ENCODE measurements around the gene ZNF496. TPM values are rescaled to one million over a fixed set of nuclear protein-coding genes. Genes with fewer than 3 reads are reported as not detected.
"Not testable (repeated sequence)": the region's sequence is repeated elsewhere in the genome, so short reads cannot be mapped to it uniquely, and the experiment has no call there.

Gene ZNF496
- total RNA-seq, 1 experiment from 2014 or later = 7.9 TPM

GRCh38 chr1:247360991-247361731 lies 29.5 kb upstream of the ZNF496 start:
- in situ Hi-C loops (cut with HindIII; ENCODE audit: low pct_unique_long_range_greater_than_20kb, low sequenced_read_pairs) = no loop called here
- no peak for DNase-seq (ENCODE audit: low read depth, low spot score)

GRCh38 chr1:247360116-247360898 lies 28.6 kb upstream of the ZNF496 start:
- in situ Hi-C loops (cut with HindIII; ENCODE audit: low pct_unique_long_range_greater_than_20kb, low sequenced_read_pairs) = no loop called here
- DNase-seq (ENCODE audit: low read depth, low spot score) = no peak

- in situ Hi-C loops (cut with HindIII; ENCODE audit: low pct_unique_long_range_greater_than_20kb, low sequenced_read_pairs) = no loop called here
- DNase-seq (ENCODE audit: low read depth, low spot score) = no peak
Measured at GRCh38 chr1:247359559-247359958, 27.9 kb upstream of the ZNF496 start.

GRCh38 chr1:247358920-247359319 lies 27.3 kb upstream of the ZNF496 start:
- in situ Hi-C loops (cut with HindIII; ENCODE audit: low pct_unique_long_range_greater_than_20kb, low sequenced_read_pairs) = no loop called here
- DNase-seq (ENCODE audit: low read depth, low spot score) = no peak

GRCh38 chr1:247357781-247358211 lies 26.1 kb upstream of the ZNF496 start:
- in situ Hi-C loops (cut with HindIII; ENCODE audit: low pct_unique_long_range_greater_than_20kb, low sequenced_read_pairs) = no loop called here

GRCh38 chr1:247357052-247357780 lies 25.5 kb upstream of the ZNF496 start:
- DNase-seq (ENCODE audit: low read depth, low spot score) = no peak
- in situ Hi-C loops (cut with HindIII; ENCODE audit: low pct_unique_long_range_greater_than_20kb, low sequenced_read_pairs) = no loop called here

More at GRCh38 chr1:247357781-247358211, 26.1 kb upstream of the ZNF496 start:
- no peak for DNase-seq (ENCODE audit: low read depth, low spot score)

GRCh38 chr1:247355160-247355559 lies 23.5 kb upstream of the ZNF496 start:
- in situ Hi-C loops (cut with HindIII; ENCODE audit: low pct_unique_long_range_greater_than_20kb, low sequenced_read_pairs) = not testable (repeated sequence)

GRCh38 chr1:247352175-247352574 lies 20.5 kb upstream of the ZNF496 start:
- DNase-seq (ENCODE audit: low read depth, low spot score) = no peak
- in situ Hi-C loops (cut with HindIII; ENCODE audit: low pct_unique_long_range_greater_than_20kb, low sequenced_read_pairs) = no loop called here

More at GRCh38 chr1:247355160-247355559, 23.5 kb upstream of the ZNF496 start:
- not testable (repeated sequence) for DNase-seq (ENCODE audit: low read depth, low spot score)

- DNase-seq (ENCODE audit: low read depth, low spot score) = no peak
- in situ Hi-C loops (cut with HindIII; ENCODE audit: low pct_unique_long_range_greater_than_20kb, low sequenced_read_pairs) = no loop called here
Measured at GRCh38 chr1:247350587-247350986, 18.9 kb upstream of the ZNF496 start.

GRCh38 chr1:247347477-247348222 lies 16.0 kb upstream of the ZNF496 start:
- in situ Hi-C loops (cut with HindIII; ENCODE audit: low pct_unique_long_range_greater_than_20kb, low sequenced_read_pairs) = no loop called here
- no peak for DNase-seq (ENCODE audit: low read depth, low spot score)

GRCh38 chr1:247345881-247346280 lies 14.2 kb upstream of the ZNF496 start:
- no peak for DNase-seq (ENCODE audit: low read depth, low spot score)
- in situ Hi-C loops (cut with HindIII; ENCODE audit: low pct_unique_long_range_greater_than_20kb, low sequenced_read_pairs) = no loop called here

GRCh38 chr1:247343801-247344200 lies 12.1 kb upstream of the ZNF496 start:
- DNase-seq (ENCODE audit: low read depth, low spot score) = no peak
- in situ Hi-C loops (cut with HindIII; ENCODE audit: low pct_unique_long_range_greater_than_20kb, low sequenced_read_pairs) = no loop called here

GRCh38 chr1:247338723-247339275 lies 7.1 kb upstream of the ZNF496 start:
- in situ Hi-C loops (cut with HindIII; ENCODE audit: low pct_unique_long_range_greater_than_20kb, low sequenced_read_pairs) = no loop called here

GRCh38 chr1:247337961-247338360 lies 6.3 kb upstream of the ZNF496 start:
- no peak for DNase-seq (ENCODE audit: low read depth, low spot score)
- in situ Hi-C loops (cut with HindIII; ENCODE audit: low pct_unique_long_range_greater_than_20kb, low sequenced_read_pairs) = no loop called here

More at GRCh38 chr1:247338723-247339275, 7.1 kb upstream of the ZNF496 start:
- no peak for DNase-seq (ENCODE audit: low read depth, low spot score)

GRCh38 chr1:247337250-247337746 lies 5.6 kb upstream of the ZNF496 start:
- in situ Hi-C loops (cut with HindIII; ENCODE audit: low pct_unique_long_range_greater_than_20kb, low sequenced_read_pairs) = no loop called here
- no peak for DNase-seq (ENCODE audit: low read depth, low spot score)

GRCh38 chr1:247336390-247336789 lies 4.7 kb upstream of the ZNF496 start:
- no peak for DNase-seq (ENCODE audit: low read depth, low spot score)
- in situ Hi-C loops (cut with HindIII; ENCODE audit: low pct_unique_long_range_greater_than_20kb, low sequenced_read_pairs) = no loop called here

GRCh38 chr1:247335882-247336281 lies 4.2 kb upstream of the ZNF496 start:
- in situ Hi-C loops (cut with HindIII; ENCODE audit: low pct_unique_long_range_greater_than_20kb, low sequenced_read_pairs) = no loop called here
- DNase-seq (ENCODE audit: low read depth, low spot score) = no peak

All from SK-MEL-5 (cell line).